NCI-H510A treated with DMSO at 0.1 percent for 48 hours (cell line): Measurements from ENCODE around the gene ALLC.

ENCODE experiments used
- DNase-seq: peaks from one replicate; lab custom pipeline; 2025; lab: John Stamatoyannopoulos, UW

The ALLC gene

DNA sequence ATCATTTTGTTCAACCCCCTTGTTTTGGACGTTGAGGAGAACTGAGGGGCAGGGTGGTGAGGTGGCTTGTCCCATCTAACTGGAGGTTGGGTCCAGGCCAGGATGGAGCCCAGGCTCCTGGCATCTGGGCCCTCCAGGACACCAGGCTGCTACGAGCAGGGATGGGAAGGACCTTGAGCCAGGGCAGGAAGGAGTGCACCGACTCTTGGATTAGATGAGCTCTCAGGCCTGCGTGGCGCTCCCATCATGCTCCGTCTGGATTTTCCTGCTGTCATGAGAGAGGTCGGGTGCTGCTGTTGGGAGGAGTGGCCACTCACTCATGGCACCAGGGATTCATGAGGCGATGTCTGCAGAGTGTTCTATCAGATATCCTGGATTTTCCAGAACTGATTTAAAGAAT, 18.3 kb upstream of the ALLC start:
- DNase-seq = no peak

DNA sequence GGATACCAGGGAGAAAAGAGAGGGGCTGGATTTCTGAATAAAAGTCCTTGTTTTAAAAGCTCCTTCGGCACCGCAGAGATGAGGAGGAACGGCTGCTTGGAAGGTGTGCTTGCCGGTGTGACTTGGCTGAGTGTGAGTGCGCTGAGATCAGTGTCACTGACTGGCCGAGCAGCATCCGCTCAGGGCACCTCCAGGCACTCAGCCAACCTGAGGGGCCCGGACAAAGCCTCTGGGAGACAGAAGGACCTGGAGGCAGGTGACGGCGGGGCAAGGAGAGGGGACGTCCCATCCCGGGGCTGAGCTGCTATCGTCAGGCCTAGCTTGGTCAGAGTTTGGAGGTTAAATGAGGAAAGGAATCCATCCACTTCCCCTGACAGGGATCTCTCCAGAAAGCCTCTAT, 16.8 kb upstream of the ALLC start:
- DNase-seq = no peak

DNA sequence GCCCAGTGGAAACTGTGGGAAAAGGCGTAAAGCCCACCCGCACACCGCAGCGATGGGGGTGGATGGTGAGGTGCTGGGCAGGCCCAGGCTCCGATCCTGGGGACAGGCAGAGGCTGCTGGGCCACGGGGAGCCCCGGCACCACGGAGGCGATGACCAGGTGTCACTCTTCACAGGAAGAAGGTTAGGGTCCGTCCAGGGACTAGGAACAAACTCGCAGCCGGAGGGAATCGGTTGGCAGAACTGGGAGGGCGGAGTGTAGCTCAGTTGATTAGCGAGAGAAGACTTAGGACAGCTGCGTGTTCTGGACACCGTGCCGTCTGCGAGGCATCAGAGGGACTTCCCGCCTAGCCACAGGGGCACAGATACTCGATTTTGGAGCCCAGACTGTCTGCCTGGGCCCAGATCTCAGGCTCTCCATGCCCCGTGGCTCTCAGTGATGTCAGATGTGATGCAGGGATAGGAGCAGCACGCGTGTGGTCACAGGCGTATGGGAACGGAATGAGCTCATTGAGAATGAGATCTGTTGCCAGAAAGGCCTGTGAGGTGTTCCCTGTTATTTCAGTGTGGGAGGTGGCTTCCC, 16.1 kb upstream of the ALLC start:
- DNase-seq = no peak

DNA sequence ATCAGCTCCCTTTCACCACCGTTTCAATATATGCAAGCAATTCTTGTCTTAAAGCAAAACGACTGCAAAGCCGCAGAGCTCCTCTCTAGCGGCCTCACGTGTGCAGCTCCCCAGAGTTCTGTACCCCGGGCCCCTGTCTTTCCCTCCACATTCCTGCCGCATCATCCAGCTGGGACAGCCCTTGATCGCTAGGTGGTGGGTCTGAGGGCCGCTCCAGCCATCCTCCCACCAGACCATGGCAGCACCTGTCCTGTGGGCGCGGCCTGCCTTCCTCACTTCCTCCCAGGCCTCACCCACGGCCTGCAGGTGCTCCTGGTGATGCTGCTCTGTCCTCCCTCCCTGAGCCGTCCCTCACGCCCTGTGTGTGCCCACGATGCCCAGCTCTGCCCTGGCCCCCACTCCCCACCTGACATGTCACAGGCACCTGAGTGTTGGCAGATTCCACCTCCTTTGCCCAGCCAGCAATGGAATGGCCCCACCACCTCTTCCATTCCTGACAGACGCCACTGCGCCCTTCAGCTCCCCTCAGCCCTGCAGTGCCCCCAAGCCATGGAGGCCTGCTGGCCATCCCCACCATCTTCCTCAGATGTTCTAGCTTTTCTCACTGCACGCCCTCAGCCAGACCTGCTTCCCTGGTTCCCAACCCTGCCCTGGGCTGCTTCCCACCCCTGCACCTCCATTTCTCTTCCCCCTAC, 15.3 kb upstream of the ALLC start:
- DNase-seq = no peak

DNA sequence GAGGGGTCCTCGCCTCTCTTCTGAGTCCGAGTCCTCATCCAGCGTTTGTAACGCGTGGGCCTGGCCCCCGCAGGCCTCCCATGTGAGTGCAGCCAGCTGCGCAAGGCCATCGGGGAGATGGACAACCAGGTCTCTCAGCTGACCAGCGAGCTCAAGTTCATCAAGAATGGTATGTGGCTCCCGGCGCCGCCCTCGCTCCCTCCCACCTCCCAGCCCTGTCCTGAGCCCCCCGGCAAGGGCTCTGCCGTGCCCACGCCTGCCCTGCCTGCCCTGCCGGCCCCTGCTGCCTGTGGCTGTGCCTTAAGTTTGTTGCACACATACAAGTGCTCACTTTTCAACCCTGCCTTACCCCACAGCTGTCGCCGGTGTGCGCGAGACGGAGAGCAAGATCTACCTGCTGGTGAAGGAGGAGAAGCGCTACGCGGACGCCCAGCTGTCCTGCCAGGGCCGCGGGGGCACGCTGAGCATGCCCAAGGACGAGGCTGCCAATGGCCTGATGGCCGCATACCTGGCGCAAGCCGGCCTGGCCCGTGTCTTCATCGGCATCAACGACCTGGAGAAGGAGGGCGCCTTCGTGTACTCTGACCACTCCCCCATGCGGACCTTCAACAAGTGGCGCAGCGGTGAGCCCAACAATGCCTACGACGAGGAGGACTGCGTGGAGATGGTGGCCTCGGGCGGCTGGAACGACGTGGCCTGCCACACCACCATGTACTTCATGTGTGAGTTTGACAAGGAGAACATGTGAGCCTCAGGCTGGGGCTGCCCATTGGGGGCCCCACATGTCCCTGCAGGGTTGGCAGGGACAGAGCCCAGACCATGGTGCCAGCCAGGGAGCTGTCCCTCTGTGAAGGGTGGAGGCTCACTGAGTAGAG, 14.4 kb upstream of the ALLC start:
- DNase-seq = no peak

DNA sequence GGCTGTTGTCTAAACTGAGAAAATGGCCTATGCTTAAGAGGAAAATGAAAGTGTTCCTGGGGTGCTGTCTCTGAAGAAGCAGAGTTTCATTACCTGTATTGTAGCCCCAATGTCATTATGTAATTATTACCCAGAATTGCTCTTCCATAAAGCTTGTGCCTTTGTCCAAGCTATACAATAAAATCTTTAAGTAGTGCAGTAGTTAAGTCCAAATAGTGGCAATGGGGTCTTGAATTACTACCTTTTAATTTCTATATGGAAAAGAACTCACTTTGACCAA, 13.8 kb upstream of the ALLC start:
- no peak for DNase-seq

DNA sequence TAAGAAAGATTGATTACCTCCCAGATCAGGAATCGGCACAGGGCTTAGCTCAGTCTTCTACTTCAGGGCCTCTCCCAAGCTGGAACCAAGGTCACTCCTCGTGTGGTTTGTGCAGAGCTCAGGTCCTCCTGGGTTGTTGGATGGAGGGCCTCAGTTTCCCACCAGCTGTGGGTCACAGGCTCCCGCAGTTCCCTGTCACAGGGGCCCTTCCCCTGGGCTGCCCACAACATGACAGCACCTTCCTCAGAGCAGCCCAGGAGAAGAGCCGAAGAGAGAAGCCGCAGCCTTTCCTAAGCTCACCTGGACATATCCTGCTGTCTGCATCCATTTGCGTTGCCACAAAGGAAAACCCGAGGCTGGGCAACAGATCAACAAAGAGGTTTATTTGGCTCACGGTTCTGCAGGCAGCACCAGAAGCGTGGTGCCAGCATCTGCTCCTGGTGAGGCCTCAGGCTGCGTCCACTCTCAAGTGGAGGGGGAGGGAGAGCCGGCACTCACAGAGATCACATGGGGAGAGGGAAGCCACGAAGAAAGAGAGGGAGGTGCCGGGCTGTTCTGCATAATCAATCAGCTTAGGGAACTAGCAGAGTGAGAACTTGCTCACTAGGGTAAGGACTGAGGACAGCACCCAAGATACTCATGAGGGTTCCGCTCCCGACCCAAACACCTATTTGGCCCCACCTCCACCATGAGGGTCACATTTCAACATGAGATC, 13.0 kb upstream of the ALLC start:
- DNase-seq = no peak

DNA sequence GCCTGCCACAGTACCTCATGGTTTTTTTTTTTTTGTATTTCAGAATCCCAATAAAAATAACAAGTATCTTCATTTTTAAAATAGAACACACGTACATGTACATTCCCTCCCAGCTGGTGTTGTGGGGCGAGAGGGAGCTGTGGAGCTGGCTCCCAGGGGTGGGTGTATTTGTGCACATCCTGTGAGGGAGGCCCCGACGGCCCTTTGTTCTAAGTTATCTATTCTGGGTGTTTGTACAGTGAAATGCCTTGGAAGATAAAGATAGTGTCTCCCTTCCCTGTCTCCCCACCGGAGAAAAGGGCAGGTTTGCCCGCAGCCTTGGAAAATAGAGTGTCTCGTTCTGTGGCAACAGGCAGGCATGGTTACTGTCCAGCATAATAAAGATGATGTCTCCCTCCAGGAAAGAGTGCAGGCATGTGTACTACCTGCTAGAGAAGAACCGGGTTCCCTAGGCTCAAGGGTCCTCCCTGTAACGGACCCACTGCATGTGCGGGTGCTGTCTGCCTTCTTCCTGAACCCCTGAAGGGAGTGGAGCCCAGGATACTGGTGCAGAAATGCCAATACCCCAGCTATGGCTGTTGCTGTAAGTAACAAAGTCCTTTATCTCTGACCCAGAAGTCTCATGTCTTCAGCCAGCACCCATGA, 12.1 kb upstream of the ALLC start:
- no peak for DNase-seq

DNA sequence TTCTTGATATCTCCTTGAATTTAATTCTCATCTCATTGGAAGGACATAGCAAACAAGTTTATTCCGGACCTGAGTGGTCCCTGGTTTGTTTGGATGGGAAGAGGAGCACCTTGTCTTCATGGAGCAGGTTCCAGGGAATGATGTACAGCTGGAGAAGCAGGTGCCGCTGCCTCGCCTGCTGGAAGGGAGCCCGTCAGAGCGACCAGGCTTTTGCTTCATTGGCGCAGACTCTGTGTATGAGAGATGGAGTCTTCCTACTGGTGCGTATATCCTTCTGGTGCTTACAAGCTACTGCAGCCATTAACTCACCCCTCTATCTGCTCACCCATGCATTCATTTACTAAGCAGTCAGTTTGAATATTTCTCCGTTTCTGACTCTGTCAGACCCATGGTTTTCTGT, 11.6 kb upstream of the ALLC start:
- no peak for DNase-seq

DNA sequence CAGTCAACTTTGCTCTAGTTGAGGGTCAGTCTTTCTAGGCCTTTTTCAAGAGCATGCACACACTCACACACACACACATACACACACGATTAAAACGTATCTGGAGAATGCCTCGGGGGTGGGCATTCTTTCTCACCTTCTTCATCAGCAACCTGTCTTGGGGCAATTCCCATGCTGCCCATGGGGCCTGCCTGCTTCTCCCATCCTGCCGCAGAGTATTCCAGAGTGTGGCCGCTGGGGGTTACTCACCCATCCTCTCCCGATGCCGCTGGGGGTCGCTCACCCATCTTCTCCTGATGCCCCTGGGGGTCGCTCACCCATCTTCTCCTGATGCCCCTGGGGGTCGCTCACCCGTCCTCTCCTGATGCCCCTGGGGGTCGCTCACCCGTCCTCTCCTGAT, 10.8 kb upstream of the ALLC start:
- no peak for DNase-seq

DNA sequence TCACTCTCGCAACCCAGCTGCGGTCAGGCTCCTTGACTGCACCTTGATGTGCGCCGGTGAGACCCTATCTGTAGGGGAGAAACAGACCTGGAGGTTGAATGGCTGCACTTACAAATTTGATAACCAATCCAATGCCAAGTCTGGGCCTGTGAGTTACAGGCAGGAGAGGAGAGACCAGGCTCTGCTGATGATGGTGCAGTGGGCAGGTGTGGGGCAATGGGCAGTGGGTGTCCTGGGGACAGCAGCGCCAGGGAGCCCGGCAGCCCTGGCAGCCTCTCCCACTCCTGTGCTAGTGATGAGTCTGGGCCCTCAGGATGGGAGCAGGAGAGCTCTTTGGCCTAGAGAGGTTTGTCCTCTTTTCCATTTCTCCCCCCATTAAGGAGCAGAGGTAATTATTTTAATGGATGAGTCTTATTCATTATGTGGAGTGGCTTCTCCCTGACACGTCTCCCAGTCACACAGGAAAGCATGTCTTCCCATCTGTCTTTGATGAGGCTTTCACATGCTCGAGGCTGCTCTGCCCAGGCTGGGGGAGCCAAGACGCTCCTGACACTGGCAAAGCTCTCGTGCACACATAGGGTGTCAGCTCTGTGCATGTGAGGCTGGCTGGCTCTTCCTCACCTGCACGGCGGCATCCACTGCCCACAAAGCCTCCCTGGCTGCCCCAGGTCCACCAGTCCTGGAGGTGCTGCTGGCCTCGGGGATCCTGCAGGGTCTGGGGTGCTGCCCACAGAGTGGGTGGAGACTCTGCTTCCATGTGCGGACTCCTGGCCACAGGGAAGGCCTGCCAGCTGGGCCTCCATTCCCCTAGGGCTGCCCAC, 10.0 kb upstream of the ALLC start:
- no peak for DNase-seq

DNA sequence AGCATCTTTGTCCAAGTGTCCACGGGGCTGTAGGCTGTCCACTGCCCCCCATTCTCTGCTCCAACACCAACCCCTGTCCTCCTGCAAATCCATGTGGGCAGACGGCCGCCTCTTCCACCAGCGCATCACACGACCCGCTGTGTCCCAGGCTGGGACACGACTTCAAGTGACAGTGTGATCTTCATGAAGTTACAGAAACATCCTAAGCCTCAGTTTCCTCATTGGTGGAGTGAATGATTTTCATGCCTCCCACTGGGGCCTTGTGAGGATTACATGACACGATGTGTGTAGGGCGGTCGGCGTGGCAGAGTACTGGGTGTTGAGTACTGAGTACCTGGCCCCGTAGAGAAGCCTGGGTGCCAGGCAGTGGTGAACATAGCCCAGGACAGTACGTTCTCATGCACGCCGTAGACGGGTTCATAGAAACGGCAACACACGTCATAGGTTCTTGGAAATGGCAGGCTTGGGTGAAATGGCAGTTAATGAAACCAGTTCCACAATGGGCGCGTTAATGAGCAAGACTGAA, 9.3 kb upstream of the ALLC start:
- no peak for DNase-seq

DNA sequence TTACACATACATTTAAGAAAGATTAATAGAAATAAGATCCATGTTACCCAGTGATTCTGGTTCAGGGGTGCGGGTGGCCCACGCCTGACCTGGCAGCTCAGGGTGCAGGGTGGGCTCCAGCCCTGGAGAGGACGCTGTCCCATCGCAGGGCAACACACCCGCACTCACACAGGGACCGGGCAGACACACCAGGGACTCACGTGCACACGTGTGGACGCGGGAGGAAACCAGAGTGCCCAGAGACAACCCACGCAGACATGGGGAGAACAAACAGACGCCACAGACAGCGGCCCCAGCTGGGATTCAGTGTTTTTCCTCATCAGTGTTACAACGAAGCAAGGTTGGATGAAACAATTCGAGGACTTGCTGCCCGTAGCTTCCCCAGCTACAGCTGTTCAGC, 8.4 kb upstream of the ALLC start:
- DNase-seq = no peak

DNA sequence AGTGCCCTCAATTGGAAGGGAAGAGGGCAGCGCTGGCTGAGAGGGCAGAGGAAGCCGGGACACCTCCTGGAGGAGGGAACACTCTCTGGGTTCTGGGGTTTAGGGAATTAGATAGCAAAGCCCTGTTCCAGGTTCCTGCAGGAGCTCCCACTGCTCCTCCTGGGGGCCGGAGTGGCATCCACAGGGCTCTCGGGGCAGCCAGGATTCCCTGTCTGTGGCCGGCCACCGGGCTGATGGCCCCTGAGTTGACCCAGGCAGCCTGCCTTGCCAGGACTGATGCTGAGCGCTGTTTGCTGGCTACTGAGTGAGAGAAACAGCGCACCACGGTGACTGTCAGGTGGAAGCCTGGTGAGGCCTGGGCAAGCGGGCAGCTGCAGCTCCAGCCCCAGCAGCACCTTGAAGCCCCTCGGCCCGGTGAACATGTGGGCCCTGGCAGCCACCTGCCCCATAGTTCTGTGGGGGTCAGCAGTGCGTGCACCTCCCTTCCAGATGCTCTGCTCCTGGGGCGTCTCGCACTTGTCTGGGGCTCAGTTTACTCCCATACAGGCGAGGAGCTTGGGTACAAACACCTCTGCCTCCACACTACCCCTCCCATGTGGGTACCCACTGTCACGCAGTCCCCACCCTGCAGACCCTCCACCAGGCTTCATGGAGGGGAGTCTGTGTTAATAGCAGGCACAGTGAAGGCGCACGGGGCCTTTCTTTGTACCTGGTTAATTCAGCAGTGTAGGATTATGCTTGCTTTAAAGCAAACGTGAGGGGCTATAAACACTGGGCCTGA, 7.7 kb upstream of the ALLC start:
- DNase-seq = no peak

DNA sequence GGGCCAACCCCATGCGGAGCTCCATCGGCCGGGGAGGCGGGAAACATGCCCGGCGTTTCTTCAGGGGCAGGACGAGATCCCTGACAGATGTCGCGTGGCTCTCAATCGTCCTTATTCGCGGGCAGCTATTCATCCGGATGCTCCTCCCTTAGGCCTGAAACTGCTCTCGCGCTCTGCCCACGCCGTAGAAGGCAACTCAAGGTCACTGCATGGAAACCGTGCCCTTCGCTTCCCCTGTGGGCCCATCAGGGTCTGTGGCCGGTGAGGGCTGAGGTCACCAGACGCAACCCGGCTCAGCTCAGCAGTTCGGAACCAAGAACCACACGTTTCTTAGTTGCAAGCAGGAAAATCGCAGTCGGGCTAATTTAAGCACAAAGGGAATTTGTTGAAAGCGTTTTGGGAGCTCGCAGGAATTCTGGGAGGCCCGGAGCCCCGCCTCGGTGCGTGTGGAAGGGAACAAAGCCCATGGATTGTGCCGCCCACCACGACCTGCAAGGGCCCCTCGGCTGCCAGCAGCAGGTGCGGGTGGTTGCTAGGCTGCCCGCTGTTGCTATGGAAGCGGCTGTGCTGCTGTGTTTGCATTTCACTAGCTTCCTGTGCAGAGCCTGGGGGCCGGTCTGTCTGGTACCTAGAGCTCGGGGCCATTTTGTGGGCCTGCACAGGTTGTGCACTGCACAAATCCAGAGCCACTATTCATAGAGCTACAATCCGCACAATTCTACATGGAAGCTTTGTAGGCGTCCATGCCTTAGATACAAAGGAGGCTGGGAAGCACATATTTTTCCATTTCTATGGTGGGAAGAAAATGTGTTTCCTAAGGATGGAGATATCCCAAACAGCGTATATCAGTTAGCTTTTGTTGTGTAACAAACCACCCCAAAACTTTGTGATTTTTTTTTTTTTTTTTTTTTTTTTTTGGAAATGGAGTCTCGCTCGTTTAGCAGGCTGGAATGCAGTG, 6.0 kb upstream of the ALLC start:
- DNase-seq = peak; percentile 97

DNA sequence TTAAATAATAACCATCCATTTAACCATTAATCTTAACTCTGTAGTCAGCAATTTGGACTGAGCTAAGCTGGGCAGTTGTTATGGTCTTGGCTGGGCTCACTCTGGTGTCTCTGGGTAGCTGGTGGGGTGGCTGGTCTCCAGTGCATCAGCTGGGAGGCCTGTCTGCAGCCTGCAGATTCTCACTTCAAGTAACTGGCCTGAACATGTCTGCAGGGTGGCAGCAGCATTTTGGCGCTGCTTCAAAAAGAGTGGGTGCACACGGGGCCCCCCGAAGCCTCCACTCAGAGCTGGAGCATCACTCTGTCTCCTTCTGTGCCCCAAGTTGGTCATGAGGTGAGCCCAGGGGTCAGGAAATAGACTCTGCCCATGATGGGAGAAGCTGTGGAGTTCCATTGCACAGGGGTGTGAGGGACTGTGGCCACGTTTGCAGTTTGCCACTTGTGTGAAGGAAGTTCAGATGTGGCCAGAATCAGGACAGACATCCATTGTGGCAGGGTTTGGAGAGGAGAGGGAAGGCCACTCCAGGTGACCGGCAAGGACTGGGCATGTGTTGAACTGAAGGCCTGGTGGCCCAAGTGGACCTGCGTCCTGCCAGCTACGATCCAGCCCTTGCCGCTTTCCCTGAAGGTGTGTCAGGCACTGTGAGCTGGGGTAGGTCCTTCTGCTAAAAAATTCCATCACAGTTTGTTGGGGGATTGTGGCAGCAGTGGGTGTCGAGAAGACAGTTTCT, 4.9 kb upstream of the ALLC start:
- no peak for DNase-seq

DNA sequence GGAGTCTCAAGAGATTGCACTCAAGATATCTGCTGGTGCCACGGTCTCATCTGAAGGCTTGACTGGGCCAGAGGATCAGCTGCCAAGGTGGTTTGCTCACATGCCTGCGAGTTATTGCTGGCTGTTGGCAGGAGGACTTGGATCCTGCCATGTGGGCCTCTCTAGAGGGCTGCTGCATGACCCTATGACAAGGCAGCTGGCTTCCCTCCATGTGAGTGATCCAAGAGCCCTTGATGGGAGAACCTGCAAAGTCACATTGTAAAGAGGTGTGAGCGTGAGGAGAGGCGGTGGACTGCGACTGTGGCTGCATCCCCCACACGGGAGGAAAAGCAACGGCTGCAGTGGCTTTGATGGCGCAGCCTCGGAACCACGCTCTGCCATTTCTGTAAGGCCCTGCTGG, 4.0 kb upstream of the ALLC start:
- no peak for DNase-seq

DNA sequence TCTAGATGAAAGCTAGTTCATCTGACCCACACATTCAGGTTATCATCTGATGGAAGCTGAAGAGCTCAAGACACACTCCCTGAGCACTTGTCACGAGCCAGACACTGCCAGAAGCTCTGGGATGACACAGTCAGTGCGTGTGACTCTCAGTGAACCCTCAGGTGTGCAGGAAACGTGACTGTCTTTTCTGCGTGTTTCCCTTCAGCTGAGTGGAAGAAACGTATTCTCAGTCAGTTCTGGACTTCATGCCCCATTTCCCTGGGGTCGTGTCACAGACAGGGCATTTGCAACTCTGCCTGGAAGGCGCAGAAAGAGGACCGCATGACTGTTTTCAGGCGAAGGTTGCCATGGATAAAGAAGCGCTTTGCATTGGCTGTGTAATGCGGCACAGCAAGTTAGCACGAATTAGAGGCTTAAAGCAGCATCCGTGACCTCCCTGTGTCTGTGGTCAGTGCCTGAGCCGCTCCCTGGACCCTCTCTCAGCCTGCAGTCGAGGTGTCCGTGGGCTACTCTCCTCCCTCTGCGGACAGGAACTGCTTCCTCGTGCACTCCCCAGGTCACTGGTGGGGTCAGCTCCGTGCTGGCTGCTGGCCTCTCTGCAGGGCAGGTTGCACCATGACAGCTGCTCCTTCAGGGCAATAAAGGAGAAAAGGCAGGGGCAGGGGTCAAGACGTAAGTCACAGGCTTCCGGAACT, 3.3 kb upstream of the ALLC start:
- no peak for DNase-seq
